Renal pelvis (tissue), 4 donors: ENCODE results near the gene EHF. TPM values are rescaled to one million over a fixed set of nuclear protein-coding genes. Genes with fewer than 3 reads are reported as not detected.
"Not testable (repeated sequence)": the region's sequence is repeated elsewhere in the genome, so short reads cannot be mapped to it uniquely, and the experiment has no call there.

ENCODE experiments used
- DNase-seq: peaks from one replicate; pipeline ENCODE4 v3.0.0-alpha.2; 2013
- polyA plus RNA-seq, 3 donors: library from polyadenylated mRNA; unstranded; fragments of 120-200 nt; gene quantifications; one replicate each; pipeline ENCODE4 v1.2.1, GENCODE V29; 2013; ENCODE audit not compliant: insufficient read length in 3 of 3

EHF gene
- polyA plus RNA-seq, 3 donors, result 18.7 to 32.7 (median 25.1) TPM

GRCh38 chr11:34665077-34665835 lies 44.4 kb downstream of the EHF start:
- DNase-seq, result no peak

DNA sequence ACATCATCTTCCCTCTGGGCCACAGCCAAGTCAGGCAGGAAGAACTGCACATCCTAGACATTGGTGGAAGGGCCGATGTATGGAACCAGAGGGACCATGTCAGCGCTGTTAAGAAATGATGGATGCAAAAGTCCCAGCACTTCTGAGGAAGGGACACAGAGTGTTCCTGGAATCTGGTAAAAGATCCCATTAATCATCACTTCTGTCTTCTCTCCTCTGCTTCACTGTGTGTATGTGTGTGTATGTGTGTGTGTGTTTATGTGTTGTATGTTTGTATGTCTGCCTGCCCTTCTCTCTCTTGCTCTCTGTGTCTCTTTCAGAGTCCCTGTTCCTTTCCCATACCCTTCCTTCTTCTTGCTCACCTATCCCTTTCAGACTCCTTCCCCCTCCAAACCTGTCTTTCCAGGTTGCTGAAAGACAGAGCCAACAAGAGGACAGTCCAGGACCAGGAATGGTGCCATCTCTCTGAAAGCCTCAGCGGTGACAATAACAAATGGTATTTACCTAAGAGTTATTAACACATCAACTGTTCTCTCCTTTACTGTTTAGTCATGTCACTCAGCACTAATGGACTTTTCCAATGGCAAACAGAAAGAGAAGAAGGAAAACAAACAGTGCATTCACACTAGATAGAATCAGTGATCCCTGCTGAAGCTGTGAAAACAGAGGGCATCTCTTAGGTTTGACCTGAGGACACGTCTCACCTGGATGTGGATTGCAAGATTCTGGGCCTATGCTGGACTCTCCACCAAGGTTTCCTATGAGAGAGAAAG lies 47.1 kb downstream of the EHF start:
- no peak for DNase-seq

DNA sequence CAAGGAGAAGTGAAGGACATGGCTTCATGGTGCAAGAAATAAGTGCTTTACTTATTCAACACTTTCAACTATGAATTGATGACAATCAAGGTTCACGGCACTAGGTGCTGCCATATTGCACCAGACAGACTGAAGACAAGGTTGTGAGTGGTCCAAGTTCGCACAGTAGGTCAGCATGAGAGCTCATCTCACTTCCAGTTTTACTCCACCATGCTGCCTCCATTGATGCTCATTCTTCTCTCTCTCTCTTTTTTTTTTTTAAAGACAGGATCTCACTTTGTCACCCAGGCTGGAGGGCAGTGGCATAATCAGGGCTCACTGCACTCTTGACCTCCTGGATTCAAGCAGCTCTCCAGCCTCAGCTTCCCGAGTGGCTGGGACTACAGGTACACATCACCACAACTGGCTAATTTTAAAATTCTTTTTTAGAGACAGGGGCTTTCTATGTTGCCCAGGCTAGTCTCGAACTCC lies 47.7 kb downstream of the EHF start:
- no peak for DNase-seq

DNA sequence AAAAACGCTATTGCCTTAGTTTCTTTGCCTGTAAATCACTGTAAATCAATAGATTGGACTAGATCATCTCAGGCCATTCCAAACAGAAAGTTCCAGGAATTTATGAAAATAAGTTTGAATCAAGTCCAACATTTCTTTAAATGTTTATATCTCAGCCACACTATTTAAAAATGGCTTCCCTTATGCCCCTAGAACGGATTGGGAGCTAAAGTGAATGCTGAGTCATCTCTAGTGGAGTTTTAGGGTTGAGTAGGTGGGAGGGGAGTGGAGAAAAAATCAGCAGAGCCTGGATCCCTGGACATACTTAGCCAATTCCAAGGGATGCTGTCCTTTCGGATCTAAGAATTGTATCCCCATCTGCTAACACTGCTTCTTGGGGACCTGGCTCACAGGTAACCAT lies 48.6 kb downstream of the EHF start:
- no peak for DNase-seq

GRCh38 chr11:34671117-34671516 lies 50.2 kb downstream of the EHF start:
- no peak for DNase-seq

DNA sequence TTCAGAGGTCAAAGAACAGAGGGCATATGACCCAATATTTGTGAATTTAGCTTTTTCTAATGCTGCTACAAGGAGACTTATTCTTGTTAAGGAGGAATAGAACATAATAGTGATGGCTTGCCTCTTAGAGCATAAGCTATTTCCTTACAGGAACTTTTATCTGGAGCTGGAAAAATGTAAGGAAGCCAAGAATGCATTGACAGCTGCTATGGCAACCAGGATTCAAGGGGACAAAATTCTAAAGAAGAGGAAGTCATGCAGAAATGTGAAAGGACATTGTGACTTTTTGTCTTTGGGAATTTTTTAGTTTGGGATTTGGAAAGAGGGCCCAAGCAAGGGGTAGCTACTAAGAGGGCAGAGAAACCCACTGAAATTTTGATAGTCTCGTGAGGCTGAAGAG lies 51.1 kb downstream of the EHF start:
- no peak for DNase-seq

GRCh38 chr11:34674038-34674437 lies 53.1 kb downstream of the EHF start:
- no peak for DNase-seq

DNA sequence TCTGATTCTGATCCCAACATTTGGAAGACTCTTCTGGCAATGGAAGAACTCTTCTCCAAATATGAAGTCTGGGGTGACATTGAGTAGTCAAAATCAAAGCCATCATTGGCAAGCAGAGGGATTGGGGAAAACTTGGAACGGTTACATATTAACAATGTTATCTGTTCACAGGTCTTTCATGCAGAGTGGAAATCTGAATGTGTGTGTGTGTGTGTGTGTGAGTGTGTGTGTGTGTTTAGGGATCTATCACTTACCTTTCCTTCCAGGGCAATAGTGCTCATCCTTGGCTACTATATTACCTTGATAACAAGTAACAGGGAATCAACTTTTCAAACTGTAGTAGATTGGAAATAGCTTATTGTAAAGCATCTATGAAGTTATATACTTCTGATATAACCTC lies 55.3 kb downstream of the EHF start:
- DNase-seq, result no peak

GRCh38 chr11:34679681-34680080 lies 58.8 kb downstream of the EHF start:
- no peak for DNase-seq

DNA sequence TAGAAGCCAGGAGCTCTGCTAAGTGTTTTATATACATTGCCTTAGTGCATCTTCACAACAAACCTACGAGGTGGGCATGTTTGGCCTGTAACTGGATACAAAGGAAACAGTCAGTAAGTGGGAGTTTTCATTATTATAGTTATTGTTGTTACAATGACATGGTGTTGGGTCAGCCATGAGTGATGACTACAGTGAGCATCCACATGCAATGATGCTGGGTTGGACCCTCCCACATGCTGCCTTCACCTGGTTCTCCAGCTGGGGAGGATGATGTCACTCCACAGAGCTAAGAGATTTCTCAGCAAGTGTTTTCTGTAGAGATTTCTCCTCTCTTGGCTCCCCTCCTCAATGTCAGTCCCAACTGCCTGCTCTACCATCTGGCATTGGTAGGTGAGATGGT lies 59.3 kb downstream of the EHF start:
- no peak for DNase-seq

- no peak for DNase-seq
Measured at GRCh38 chr11:34680918-34681586, 60.2 kb downstream of the EHF start.

DNA sequence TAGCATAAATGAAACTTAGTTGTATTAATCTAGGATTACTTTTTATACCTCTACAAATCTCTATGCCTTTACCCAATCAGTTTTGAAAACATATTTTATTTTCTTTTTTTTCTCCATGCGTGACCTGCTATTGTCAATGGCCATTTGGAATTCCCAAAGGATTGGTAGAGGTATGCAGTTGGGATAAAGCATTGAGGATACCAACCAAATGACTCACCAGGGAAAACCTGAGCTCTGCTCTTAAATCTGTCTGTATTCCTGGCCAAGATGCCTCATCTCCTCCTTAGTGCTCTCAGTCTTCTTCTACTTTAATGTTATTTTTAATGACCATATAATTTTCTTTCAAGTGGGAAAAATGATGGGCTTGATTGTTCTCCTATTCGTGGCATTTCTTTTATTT lies 61.9 kb downstream of the EHF start:
- no peak for DNase-seq

DNA sequence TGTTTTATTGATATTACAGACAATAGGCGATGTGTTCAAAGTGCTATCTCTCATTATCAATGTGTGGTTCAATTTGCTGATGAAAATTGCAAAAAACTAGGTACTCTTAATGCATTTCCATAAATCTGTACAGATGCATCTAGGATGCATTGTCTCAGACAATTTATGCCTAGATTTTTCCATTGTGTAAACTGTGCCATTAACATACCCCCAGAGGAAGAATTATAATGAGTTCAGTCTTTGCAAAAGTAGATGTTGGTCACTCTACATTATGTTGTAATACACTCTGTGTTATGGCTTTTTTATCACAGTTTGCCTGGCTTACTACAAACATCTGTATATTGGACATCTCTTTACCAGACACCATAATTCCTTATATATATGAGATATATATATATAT lies 62.5 kb downstream of the EHF start:
- no peak for DNase-seq

DNA sequence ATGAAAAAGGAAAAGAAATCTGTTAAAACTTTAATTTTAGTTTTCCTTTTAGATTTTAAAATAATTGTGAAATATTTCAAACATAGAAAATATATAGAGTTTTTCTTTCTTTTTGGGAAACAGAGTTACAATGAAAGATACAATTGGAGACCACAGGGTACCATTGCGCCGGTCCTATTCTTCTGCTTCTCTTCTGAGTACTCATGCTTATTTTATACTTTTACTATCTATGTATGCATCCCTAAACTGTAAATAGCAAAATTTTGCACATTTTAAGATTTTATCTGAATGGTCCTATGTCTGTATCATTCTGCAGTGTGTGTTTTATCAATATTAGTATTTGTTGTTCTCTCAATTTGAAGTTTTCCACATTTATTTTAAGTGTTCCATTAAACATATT lies 65.0 kb downstream of the EHF start:
- DNase-seq, result no peak

- not testable (repeated sequence) for DNase-seq
Measured at GRCh38 chr11:34692299-34692698, 71.4 kb downstream of the EHF start.

DNA sequence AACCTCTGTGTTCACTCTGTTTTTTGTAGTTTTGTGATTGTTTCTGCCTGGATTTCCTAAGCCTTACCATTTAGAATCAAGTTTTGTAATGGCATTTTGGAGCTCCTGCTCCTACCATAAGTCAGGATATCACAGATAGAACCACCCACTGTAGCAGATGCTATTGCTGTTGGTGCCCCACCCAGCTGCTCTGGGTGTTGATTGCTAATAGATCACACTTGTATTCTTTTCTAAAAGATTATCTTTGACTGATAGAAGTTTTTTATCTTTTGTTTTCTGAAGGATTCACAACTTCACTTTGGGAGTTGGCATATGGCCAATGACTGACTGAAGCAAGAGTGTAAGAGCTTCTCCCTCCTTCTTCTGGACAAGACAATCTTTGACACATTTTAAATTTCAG lies 76.0 kb downstream of the EHF start:
- no peak for DNase-seq

DNA sequence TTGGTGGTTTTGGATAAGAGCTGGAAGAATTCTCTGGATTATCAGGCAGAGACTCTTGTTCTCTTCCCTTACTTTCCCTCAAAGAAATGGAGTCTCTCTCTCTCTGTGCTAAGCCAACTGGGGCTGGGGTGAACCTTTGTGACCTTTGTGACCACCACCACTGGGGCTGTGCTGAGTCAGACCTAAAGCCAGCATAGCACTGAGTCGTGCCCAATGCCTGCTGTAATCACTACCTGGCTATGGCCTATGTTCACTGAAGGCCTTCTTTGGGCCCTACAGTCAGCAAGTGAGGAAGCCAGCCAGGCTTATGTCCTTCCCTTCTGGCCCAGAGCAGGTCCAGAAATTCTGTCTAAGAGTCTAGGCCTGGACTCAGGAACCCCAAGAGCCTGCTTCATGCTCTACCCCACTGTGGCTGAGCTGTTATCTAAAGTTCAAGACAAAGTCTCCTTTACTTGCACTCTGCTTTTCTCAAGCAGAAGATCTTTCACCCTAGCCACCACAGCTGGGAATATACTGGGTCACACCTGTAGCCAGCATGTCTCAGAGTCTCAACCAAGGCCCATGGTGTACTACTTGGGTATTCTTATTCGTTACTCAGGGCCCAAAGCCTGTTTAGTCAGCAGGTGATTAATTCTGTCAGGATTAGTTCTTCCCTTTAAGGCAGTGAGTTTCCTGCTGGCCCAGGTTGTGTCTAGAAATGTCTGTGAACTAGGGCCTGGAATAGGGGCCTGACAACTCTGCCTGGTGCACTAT lies 86.0 kb downstream of the EHF start:
- DNase-seq, result no peak

- DNase-seq, result no peak
Measured at GRCh38 chr11:34707462-34707840, 86.6 kb downstream of the EHF start.
